DOHH2 (cell line): ENCODE data around the gene RAD51B.

Experiments used
- H3F3A ChIP-seq: fragments of 200-600 bp; sonication (generic), shearing (Covaris generic); 2 replicates; pipeline ENCODE4 v1.6.0; 2016; ENCODE audit warnings: antibody characterized with exemption, mild to moderate bottlenecking; ENCODE audit not compliant: control insufficient read depth, insufficient read depth
- H3K27ac ChIP-seq: fragments of 200-600 bp; sonication (generic); 2 replicates; pipeline ENCODE4 v1.5.1; 2014; ENCODE audit warnings: low read depth, mild to moderate bottlenecking, low read length, moderate library complexity
- H3K27me3 ChIP-seq: fragments of 200-600 bp; sonication (generic); 2 replicates; pipeline ENCODE4 v1.6.1; 2014; ENCODE audit warnings: mild to moderate bottlenecking, low read length, mixed read lengths; ENCODE audit not compliant: control insufficient read depth
- H3K36me3 ChIP-seq: fragments of 200-600 bp; sonication (generic); 2 replicates; pipeline ENCODE4 v1.6.1; 2014; ENCODE audit warnings: mild to moderate bottlenecking, low read length, moderate library complexity, mixed read lengths; ENCODE audit not compliant: control insufficient read depth
- H3K4me1 ChIP-seq: fragments of 200-600 bp; sonication (generic); 2 replicates; pipeline ENCODE4 v1.6.1; 2014; ENCODE audit warnings: mild to moderate bottlenecking, low read length, mixed read lengths; ENCODE audit not compliant: control insufficient read depth
- H3K4me2 ChIP-seq: fragments of 200-600 bp; sonication (generic); 2 replicates; pipeline ENCODE4 v1.6.0; 2014; ENCODE audit warnings: mild to moderate bottlenecking, low read length, moderate library complexity
- H3K4me3 ChIP-seq: fragments of 200-600 bp; sonication (generic); 2 replicates; pipeline ENCODE4 v1.5.1; 2014; ENCODE audit warnings: mild to moderate bottlenecking, low read length, mixed read lengths
- H3K79me2 ChIP-seq: fragments of 200-600 bp; sonication (generic); 2 replicates; pipeline ENCODE4 v1.6.1; 2014; ENCODE audit warnings: mild to moderate bottlenecking, low read length, mixed read lengths; ENCODE audit not compliant: control insufficient read depth
- H3K9me2 ChIP-seq: fragments of 200-600 bp; sonication (generic); replicated peaks from 2 replicates; pipeline ENCODE4 v1.6.1; 2014; ENCODE audit warnings: mild to moderate bottlenecking, low read length, mixed read lengths; ENCODE audit not compliant: control insufficient read depth
- H3K9me3 ChIP-seq: fragments of 200-600 bp; sonication (generic); 2 replicates; pipeline ENCODE4 v1.6.1; 2014; ENCODE audit warnings: antibody characterized with exemption, low read length, mixed read lengths; ENCODE audit not compliant: control insufficient read depth, insufficient read depth
- H4K20me1 ChIP-seq: fragments of 200-600 bp; sonication (generic); 2 replicates; pipeline ENCODE4 v1.6.0; 2014; ENCODE audit warnings: low read depth, mild to moderate bottlenecking, antibody characterized with exemption, low read length, moderate library complexity; ENCODE audit not compliant: control insufficient read depth, insufficient read depth
- CTCF ChIP-seq: fragments of 200-600 bp; sonication (generic); IDR thresholded peaks from one replicate; pipeline ENCODE4 v1.5.1; 2014; ENCODE audit warnings: antibody characterized with exemption, mild to moderate bottlenecking, low read depth, low read length; ENCODE audit not compliant: poor library complexity, severe bottlenecking
- EZH2phosphoT487 ChIP-seq: fragments of 200-600 bp; sonication (generic); IDR thresholded peaks from 2 replicates; pipeline ENCODE4 v1.6.1; 2017; ENCODE audit warnings: borderline replicate concordance, mild to moderate bottlenecking, antibody characterized with exemption, low read length, moderate library complexity, mixed read lengths

The RAD51B gene

DNA sequence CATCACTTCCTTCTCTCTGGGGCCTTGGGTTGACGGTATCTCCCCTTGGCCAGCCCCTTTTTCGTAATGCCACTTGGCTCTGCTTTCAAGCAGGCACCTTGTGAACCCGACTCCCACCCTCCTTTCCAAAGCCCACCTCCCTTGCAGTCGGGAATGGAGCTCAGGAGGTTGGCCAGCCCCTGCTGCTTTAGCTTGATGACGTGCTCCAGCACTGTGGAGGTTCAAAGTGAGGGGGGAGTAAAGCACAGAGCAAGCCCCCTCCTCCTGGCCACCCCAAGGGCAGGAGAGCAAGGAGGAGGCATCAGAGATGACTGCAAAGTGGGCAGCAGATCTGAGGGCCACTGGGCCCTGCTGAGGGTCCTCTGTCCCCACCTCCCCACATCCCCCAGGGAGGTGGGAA is 869.9 kb downstream of the RAD51B start:
- Histone ChIP-seq H3K27ac (peak overlapping the region; percentile 97), H3K36me3 (no peaks in the 10 kb centered on the region), H3K9me2 (no peaks in the 10 kb centered on the region), H3K4me1 (peaks cover 86% of the 10 kb centered on the region), H3K9me3 (no peaks in the 10 kb centered on the region), H3F3A (peaks cover 26% of the 10 kb centered on the region), H3K79me2 (peaks cover 2% of the 10 kb centered on the region; the same call in 1 of the 2 replicates), H3K4me2 (peak overlapping the region; percentile 84), H3K4me3 (peak overlapping the region; percentile 58), H4K20me1 (no peaks in the 10 kb centered on the region), H3K27me3 (no peaks in the 10 kb centered on the region)
- TF ChIP-seq EZH2phosphoT487 (no peak), CTCF (no peak)

GRCh38 chr14:68690089-68690958 is 870.7 kb downstream of the RAD51B start:
- H3K9me3 ChIP-seq, result no peaks in the 10 kb centered on the region
- no peaks in the 10 kb centered on the region for H3K36me3 ChIP-seq
- no peaks in the 10 kb centered on the region for H3K27me3 ChIP-seq
- peaks cover 86% of the 10 kb centered on the region for H3K4me1 ChIP-seq
- TF ChIP-seq CTCF (no peak), EZH2phosphoT487 (no peak)
- no peak overlapping the region; the same call in 1 of the 2 replicates for H3K4me3 ChIP-seq
- H3K4me2 ChIP-seq, result peak overlapping the region; percentile 84
- no peaks in the 10 kb centered on the region for H4K20me1 ChIP-seq
- H3K79me2 ChIP-seq, result no peaks in the 10 kb centered on the region
- H3K27ac ChIP-seq, result peak overlapping the region; percentile 97
- H3K9me2 ChIP-seq, result no peaks in the 10 kb centered on the region
- peaks cover 18% of the 10 kb centered on the region for H3F3A ChIP-seq

DNA sequence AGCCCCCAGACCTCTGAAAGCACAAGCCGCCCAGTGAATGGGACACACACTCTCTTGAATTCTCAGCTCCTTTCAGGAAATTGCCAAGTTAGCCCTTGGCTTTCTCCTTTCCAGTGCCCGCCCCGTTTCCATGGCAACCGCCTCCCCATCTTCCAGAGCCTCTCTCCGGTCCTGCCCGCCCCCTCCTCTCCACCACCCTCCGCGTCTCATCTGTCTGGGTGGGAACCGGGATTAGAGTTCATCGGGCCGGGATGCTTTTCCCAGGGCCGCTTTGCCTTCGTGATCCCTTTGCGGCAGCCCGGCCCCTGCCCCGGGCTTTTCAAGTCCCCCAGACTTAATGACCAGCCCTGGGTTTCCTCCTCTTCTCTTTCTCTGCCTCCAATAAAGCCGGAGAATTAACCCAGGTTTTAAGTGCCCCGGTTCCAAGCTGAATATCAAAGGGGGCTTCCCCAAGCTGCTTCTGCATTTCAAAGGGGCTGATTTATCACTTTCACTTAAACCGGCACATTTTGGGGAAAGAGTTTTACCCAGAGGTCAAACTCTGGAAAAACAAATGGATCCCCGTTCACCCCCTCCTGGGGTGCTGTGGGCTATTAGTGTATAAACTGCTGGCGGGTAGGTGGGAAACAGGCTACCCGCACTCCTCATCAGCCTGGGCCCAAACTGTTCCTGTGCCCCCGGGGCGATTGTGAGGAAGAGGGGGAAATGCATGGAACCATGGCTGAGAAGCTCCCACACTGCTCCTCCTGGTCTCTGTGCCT is 871.6 kb downstream of the RAD51B start:
- Histone ChIP-seq H3K9me3 (no peaks in the 10 kb centered on the region), H3K9me2 (no peaks in the 10 kb centered on the region), H3K79me2 (no peaks in the 10 kb centered on the region), H3K27ac (no peak overlapping the region), H3K27me3 (no peaks in the 10 kb centered on the region), H3F3A (peaks cover 12% of the 10 kb centered on the region), H3K4me1 (peaks cover 82% of the 10 kb centered on the region), H3K36me3 (no peaks in the 10 kb centered on the region), H4K20me1 (no peaks in the 10 kb centered on the region), H3K4me2 (no peak overlapping the region), H3K4me3 (no peak overlapping the region)
- TF ChIP-seq CTCF (no peak), EZH2phosphoT487 (no peak)
